Measurements from ENCODE around the gene GLIS1.

- TF ChIP-seq CTCF (IDR thresholded peaks at IDR 0.05): no peak
- no peak for TF ChIP-seq POLR2A (IDR thresholded peaks at IDR 0.05)
Measured at GRCh38 chr1:53484705-53485477, 254.1 kb downstream of the GLIS1 start.

Data from lower leg skin (tissue), 3 donors.